Stomach (tissue), 9 donors: ENCODE data around the gene ACTL7B. TPM values are rescaled to one million over a fixed set of nuclear protein-coding genes. Genes with fewer than 3 reads are reported as not detected.

Experiments used
- DNase-seq, 2 donors: peaks; one replicate each; pipeline versions ENCODE4 v3.0.0 to v3.0.0-alpha.2; 2013 to 2019
- H3K27ac ChIP-seq, 5 donors: fragments of 200-600 bp in 4 of 5; sonication (generic) in 4 of 5; one replicate each; pipeline ENCODE4 v1.5.1; 2013 to 2019; ENCODE audit warnings: mild to moderate bottlenecking in 1 of 5, moderate library complexity in 1 of 5
- H3K27me3 ChIP-seq, 3 donors: fragments of 200-600 bp; sonication (generic); one replicate each; pipeline ENCODE4 v1.5.1; 2017 to 2019; ENCODE audit warnings: mixed run types in 1 of 3
- H3K36me3 ChIP-seq, 4 donors: fragments of 200-600 bp; sonication (generic); 1 replicate in 3 of 4; 2 replicates in 1 of 4; pipeline ENCODE4 v1.5.1; 2016 to 2019
- H3K4me1 ChIP-seq, 4 donors: fragments of 200-600 bp; sonication (generic); one replicate each; pipeline ENCODE4 v1.5.1; 2016 to 2019
- H3K4me3 ChIP-seq, 4 donors: fragments of 200-600 bp; sonication (generic) in 3 of 4; one replicate each; pipeline ENCODE4 v1.5.1; 2016 to 2019; ENCODE audit warnings: mild to moderate bottlenecking in 1 of 4
- H3K9me3 ChIP-seq, 4 donors: fragments of 200-600 bp; sonication (generic); one replicate each; pipeline ENCODE4 v1.5.1; 2016 to 2019
- CTCF ChIP-seq, 7 experiments: fragments of 450-650 bp in 4 of 7; fragments of 200-600 bp in 3 of 7; sonication (generic) in 3 of 7; IDR thresholded peaks; one replicate each; pipeline ENCODE4 v1.5.1; 2016 to 2019; ENCODE audit warnings: antibody characterized with exemption in 7 of 7, control low read depth in 2 of 7, mild to moderate bottlenecking in 1 of 7
- EP300 ChIP-seq: sonication (generic); formaldehyde crosslinking; IDR thresholded peaks from one replicate; pipeline ENCODE4 v1.6.1; 2017; ENCODE audit warnings: antibody characterized with exemption
- POLR2A ChIP-seq, 4 donors: fragments of 450-650 bp; IDR thresholded peaks; one replicate each; pipeline ENCODE4 v1.6.1; 2016; ENCODE audit warnings: antibody characterized with exemption in 4 of 4, control low read depth in 2 of 4, mild to moderate bottlenecking in 1 of 4, moderate library complexity in 1 of 4
- POLR2AphosphoS5 ChIP-seq, 3 donors: sonication (generic); formaldehyde crosslinking; IDR thresholded peaks; one replicate each; pipeline ENCODE4 v1.6.1; 2016; ENCODE audit warnings: antibody characterized with exemption in 3 of 3
- WGBS, 5 donors: extraction: QIAGEN DNeasy Blood & Tissue Kit in 3 of 5; methylation state at CpG; one replicate each; pipeline versions ENCODE4 v1.1.5 to v1.1.7; 2013 to 2018; 5-methylcytosine and 5-hydroxymethylcytosine counted together
- intact Hi-C: fragments of 100-400 bp; cut with DNase I; formaldehyde crosslinking; loops from one replicate; pipeline ENCODE4 v1.15.1; 2023; ENCODE audit warnings: low total_unique reads
- polyA plus RNA-seq, 3 donors: library from polyadenylated mRNA; stranded (reverse); fragments of 200-250 nt; gene quantifications; one replicate each; pipeline ENCODE4 v1.2.3, GENCODE V29; 2013
- total RNA-seq, 5 donors: library from RNA; depleted of rRNA; stranded (reverse); fragments of >200 nt; gene quantifications; one replicate each; pipeline versions ENCODE4 v1.1.0 to v1.2.3, GENCODE V29; 2014 to 2016
- donor health status: healthy with polysubstance abuse.
- donor health status: Bipolar disorder and iron deficiency.
- donor health status: healthy.

ACTL7B gene
- total and polyA plus RNA-seq, 8 donors = not detected

GRCh38 chr9:108880738-108881316 is 25.0 kb upstream of the ACTL7B start:
- WGBS, 5 donors = 67 to 84% (median 78%) methylated on average over 3 of the region's 3 CpGs
- no peak overlapping the region for H3K4me3 ChIP-seq
- peaks cover 0 to 2% (median 0%) of the 10 kb centered on the region in 4 donors for H3K4me1 ChIP-seq
- no peak for TF ChIP-seq POLR2A (IDR thresholded peaks at IDR 0.05)
- no peak for TF ChIP-seq EP300
- TF ChIP-seq POLR2AphosphoS5 (IDR thresholded peaks at IDR 0.05) = no peak
- no peak for TF ChIP-seq CTCF (IDR thresholded peaks at IDR 0.05)
- no peak overlapping the region for H3K27ac ChIP-seq
- intact Hi-C loops = no loop called here
- H3K9me3 ChIP-seq = no peaks in the 10 kb centered on the region
- H3K27me3 ChIP-seq = no peaks in the 10 kb centered on the region
- peaks cover 39 to 84% (median 81%) of the 10 kb centered on the region in 4 donors for H3K36me3 ChIP-seq
- no peak for DNase-seq

- no peak for DNase-seq
- peaks cover 65 to 100% (median 99%) of the 10 kb centered on the region in 4 donors for H3K36me3 ChIP-seq
- TF ChIP-seq POLR2A (IDR thresholded peaks at IDR 0.05) = no peak
- no peak for TF ChIP-seq POLR2AphosphoS5 (IDR thresholded peaks at IDR 0.05)
- TF ChIP-seq CTCF (IDR thresholded peaks at IDR 0.05) = no peak
- TF ChIP-seq EP300 = no peak
- no peak overlapping the region for H3K4me3 ChIP-seq
- intact Hi-C loops = no loop called here
- no peaks in the 10 kb centered on the region for H3K9me3 ChIP-seq
- H3K27ac ChIP-seq = no peak overlapping the region
- 93 to 99% (median 97%) methylated on average over 2 of the region's 2 CpGs for WGBS, 5 donors
- H3K4me1 ChIP-seq = no peaks in the 10 kb centered on the region
- no peaks in the 10 kb centered on the region for H3K27me3 ChIP-seq
Observed at GRCh38 chr9:108877524-108877923, 21.7 kb upstream of the ACTL7B start.

GRCh38 chr9:108876425-108876824 is 20.6 kb upstream of the ACTL7B start:
- H3K4me3 ChIP-seq = no peak overlapping the region
- TF ChIP-seq CTCF (IDR thresholded peaks at IDR 0.05) (no peak), POLR2AphosphoS5 (IDR thresholded peaks at IDR 0.05) (no peak), EP300 (no peak), POLR2A (IDR thresholded peaks at IDR 0.05) (no peak)
- no peaks in the 10 kb centered on the region for H3K4me1 ChIP-seq
- H3K27me3 ChIP-seq = no peaks in the 10 kb centered on the region
- H3K27ac ChIP-seq = no peak overlapping the region
- H3K9me3 ChIP-seq = no peaks in the 10 kb centered on the region
- WGBS, 5 donors = 85 to 98% (median 92%) methylated on average over 5 of the region's 5 CpGs
- intact Hi-C loops = no loop called here
- H3K36me3 ChIP-seq = peaks cover 71 to 100% (median 99%) of the 10 kb centered on the region in 4 donors
- DNase-seq = no peak

- H3K4me3 ChIP-seq = no peak overlapping the region
Observed at GRCh38 chr9:108874058-108874788, 18.4 kb upstream of the ACTL7B start.

More at GRCh38 chr9:108874058-108874788, 18.4 kb upstream of the ACTL7B start:
- Histone ChIP-seq H3K4me1 (no peaks in the 10 kb centered on the region), H3K27me3 (no peaks in the 10 kb centered on the region), H3K36me3 (peaks cover 66 to 100% (median 97%) of the 10 kb centered on the region in 4 donors), H3K27ac (no peak overlapping the region), H3K9me3 (no peaks in the 10 kb centered on the region)
- intact Hi-C loops = no loop called here
- DNase-seq = no peak
- no peak for TF ChIP-seq POLR2A (IDR thresholded peaks at IDR 0.05)
- 91 to 95% (median 93%) methylated on average over 4 of the region's 4 CpGs for WGBS, 5 donors
